Measurements from ENCODE around the gene OR5A1.

DNA sequence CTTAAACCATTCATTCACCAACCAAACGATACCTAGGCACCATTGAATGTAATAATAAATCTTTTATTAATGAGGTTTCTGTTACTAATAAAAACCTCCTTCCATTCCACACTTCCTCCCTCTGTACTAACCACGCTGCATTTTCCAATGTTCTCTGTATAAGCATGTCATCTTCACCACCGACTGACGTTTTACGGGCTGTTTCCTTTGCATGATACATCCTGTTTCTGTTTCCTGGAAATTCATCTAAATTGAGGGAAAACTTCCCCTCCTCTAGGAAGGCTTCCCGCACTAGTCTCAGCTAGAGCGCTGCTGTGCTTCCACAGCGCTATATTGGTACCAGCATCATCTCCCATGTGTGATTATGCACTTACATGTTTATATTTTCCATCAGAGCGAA lies 38.9 kb downstream of the OR5A1 start:
- TF ChIP-seq POLR2A (IDR thresholded peaks at IDR 0.05; ENCODE audit: low read length) (no peak), GATA1 (IDR thresholded peaks at IDR 0.05; ENCODE audit: low read depth, low read length) (no peak)
